Measurements from ENCODE around the gene PSMB10. TPM values are rescaled to one million over a fixed set of nuclear protein-coding genes. Genes with fewer than 3 reads are reported as not detected.
A peak's percentile ranks its signal among the peaks of the same experiment; 100 is the strongest.

Gene PSMB10
- total RNA-seq, 2 donors from 2014 or later = 16.2 to 26.7 TPM

GRCh38 chr16:67930678-67931211 lies 5.9 kb downstream of the PSMB10 start:
- no peak for TF ChIP-seq CTCF (IDR thresholded peaks at IDR 0.05)
- TF ChIP-seq POLR2A (IDR thresholded peaks at IDR 0.05) = no peak
- Histone ChIP-seq H3K4me3 (peak overlapping the region in 1 of 2 donors; percentile 16), H3K27ac (peak overlapping the region; percentile 78 to 82 (median 80)), H3K9me3 (no peaks in the 10 kb centered on the region), H3K36me3 (replicated peaks in 1 of 2; ENCODE audit: insufficient read depth in 1 of 2, low read depth in 2 of 2) (no peaks in the 10 kb centered on the region), H3K27me3 (no peaks in the 10 kb centered on the region), H3K4me1 (peaks cover 87% of the 10 kb centered on the region)
- intact Hi-C loops (cut with DNase I) = no loop called here
- ATAC-seq (no peak), DNase-seq (peak in 3 of 4 donors; percentile 50 to 58 (median 53))
- WGBS, 2 donors = 45 to 59% methylated on average over 14 to 17 of the region's 17 CpGs

GRCh38 chr16:67930191-67930590 lies 6.5 kb downstream of the PSMB10 start:
- Histone ChIP-seq H3K27ac (peak overlapping the region; percentile 58 to 82 (median 80)), H3K9me3 (no peaks in the 10 kb centered on the region), H3K4me3 (peak overlapping the region in 1 of 2 donors; percentile 16), H3K27me3 (no peaks in the 10 kb centered on the region), H3K36me3 (replicated peaks in 1 of 2; ENCODE audit: insufficient read depth in 1 of 2, low read depth in 2 of 2) (no peaks in the 10 kb centered on the region), H3K4me1 (peaks cover 89% of the 10 kb centered on the region)
- DNase-seq = peak in 2 of 4 donors; percentile 38 to 48
- no peak for ATAC-seq
- 59 to 63% methylated on average over 2 to 14 of the region's 14 CpGs for whole genome bisulfite sequencing, 2 donors
- intact Hi-C loops (cut with DNase I) = no loop called here
- TF ChIP-seq CTCF (IDR thresholded peaks at IDR 0.05) (no peak), POLR2A (IDR thresholded peaks at IDR 0.05) (no peak)

GRCh38 chr16:67928561-67929364 lies 7.9 kb downstream of the PSMB10 start:
- Histone ChIP-seq H3K9me3 (no peaks in the 10 kb centered on the region), H3K27ac (peak overlapping the region in 3 of 4 donors; percentile 79 to 84 (median 82)), H3K4me3 (no peak overlapping the region), H3K27me3 (no peaks in the 10 kb centered on the region), H3K36me3 (replicated peaks in 1 of 2; ENCODE audit: insufficient read depth in 1 of 2, low read depth in 2 of 2) (no peaks in the 10 kb centered on the region), H3K4me1 (peaks cover 87% of the 10 kb centered on the region)
- intact Hi-C loops (cut with DNase I) = no loop called here
- TF ChIP-seq CTCF (IDR thresholded peaks at IDR 0.05) = peak; percentile 65 to 95 (median 84)
- peak; percentile 36 to 60 (median 47) for TF ChIP-seq POLR2A (IDR thresholded peaks at IDR 0.05)
- peak; percentile 34 for ATAC-seq
- WGBS, 2 donors = 26 to 35% methylated on average over 8 to 16 of the region's 16 CpGs
- peak; percentile 84 to 85 (median 84) for DNase-seq

- Histone ChIP-seq H3K27me3 (no peaks in the 10 kb centered on the region), H3K4me3 (no peak overlapping the region), H3K9me3 (no peaks in the 10 kb centered on the region), H3K27ac (peak overlapping the region in 3 of 4 donors; percentile 79 to 84 (median 82)), H3K4me1 (peaks cover 88% of the 10 kb centered on the region), H3K36me3 (replicated peaks in 1 of 2; ENCODE audit: insufficient read depth in 1 of 2, low read depth in 2 of 2) (no peaks in the 10 kb centered on the region)
- peak in 1 of 4 donors; percentile 30 for DNase-seq
- TF ChIP-seq CTCF (IDR thresholded peaks at IDR 0.05) = no peak
- TF ChIP-seq POLR2A (IDR thresholded peaks at IDR 0.05) = no peak
- ATAC-seq = no peak
- intact Hi-C loops (cut with DNase I) = no loop called here
- 54 to 72% methylated on average over 3 to 7 of the region's 7 CpGs for WGBS, 2 donors
Observed at GRCh38 chr16:67928147-67928546, 8.5 kb downstream of the PSMB10 start.

Measured in body of pancreas (tissue), 4 donors.